Inflammatory macrophage treated with lipopolysaccharide for 1 hour (primary cell): Measurements from ENCODE around the gene ABL1.

Source experiments
- DNase-seq, 2 donors: peaks; one replicate each; pipeline ENCODE4 v3.0.0-alpha.2; 2020 to 2022

Gene ABL1

GRCh38 chr9:130934702-130935647 is 99.9 kb downstream of the ABL1 start:
- DNase-seq: no peak

- DNase-seq: peak; percentile 7 to 10
Observed at GRCh38 chr9:130935648-130936271, 100.7 kb downstream of the ABL1 start.

- DNase-seq: no peak
Observed at GRCh38 chr9:130936285-130937117, 101.4 kb downstream of the ABL1 start.
